Panc1 (cell line): ENCODE measurements around the gene EVI5. TPM values are rescaled to one million over a fixed set of nuclear protein-coding genes. Genes with fewer than 3 reads are reported as not detected.
"Not testable (repeated sequence)": the region's sequence is repeated elsewhere in the genome, so short reads cannot be mapped to it uniquely, and the experiment has no call there.

Experiments used
- ATAC-seq: fragments of 200-7000 bp; cut with Tn5 transposase; 2 replicates; pipeline ENCODE4 v1.9.1; 2020; ENCODE audit warnings: mild to moderate bottlenecking, moderate library complexity
- BruUV-seq: library from RNA; stranded (reverse); fragments of 400-500 nt; replicated peaks from 2 replicates; lab custom pipeline; 2021; lab: Mats Ljungman, UMichigan
- CTCF ChIA-PET: fragments of 300-600 bp; sonication (Branson Sonifier 250); formaldehyde crosslinking; loops from one replicate; lab custom pipeline; 2022; ENCODE audit warnings: antibody characterized with exemption; lab: Charles Lee
- POLR2A ChIA-PET: fragments of 300-600 bp; sonication (Branson Sonifier 250); formaldehyde crosslinking; loops from one replicate; lab custom pipeline; 2022; ENCODE audit warnings: antibody characterized with exemption; lab: Charles Lee
- DNase-seq: peaks from one replicate; pipeline ENCODE4 v3.0.0-alpha.2; 2010; ENCODE audit warnings: low read depth, low spot score
- H3K27ac ChIP-seq: 2 replicates; pipeline ENCODE4 v1.5.1; 2011; ENCODE audit warnings: mild to moderate bottlenecking, low read length, inconsistent platforms
- H3K27me3 ChIP-seq: fragments of 200-500 bp; sonication (Bioruptor generic); 2 replicates; pipeline ENCODE4 v1.6.0; 2014; ENCODE audit warnings: low read length, inconsistent platforms; ENCODE audit not compliant: control insufficient read depth, insufficient read depth
- H3K36me3 ChIP-seq: fragments of 200-500 bp; sonication (Bioruptor generic); 2 replicates; pipeline ENCODE4 v1.5.1; 2014; ENCODE audit warnings: inconsistent platforms, mild to moderate bottlenecking, low read length, moderate library complexity; ENCODE audit not compliant: control insufficient read depth, insufficient read depth
- H3K4me1 ChIP-seq: 2 replicates; pipeline ENCODE4 v1.5.1; 2011; ENCODE audit warnings: inconsistent platforms, mild to moderate bottlenecking, low read length, moderate library complexity; ENCODE audit not compliant: control insufficient read depth, insufficient read depth
- H3K4me3 ChIP-seq, 2 experiments: 2 replicates each; pipeline ENCODE4 v1.5.1; 2011 to 2012; ENCODE audit warnings: low read depth in 2 of 2, low read length in 2 of 2, mild to moderate bottlenecking in 2 of 2, inconsistent platforms in 1 of 2, moderate library complexity in 1 of 2
- H3K9me3 ChIP-seq: fragments of 200-500 bp; sonication (Bioruptor generic); 2 replicates; pipeline ENCODE4 v1.5.1; 2014; ENCODE audit warnings: low read depth, mild to moderate bottlenecking, inconsistent platforms, low read length, moderate library complexity; ENCODE audit not compliant: control insufficient read depth, insufficient read depth
- POLR2AphosphoS5 ChIP-seq: IDR thresholded peaks from 2 replicates; pipeline ENCODE4 v1.6.1; 2012; ENCODE audit warnings: mild to moderate bottlenecking, low read depth, low read length, moderate library complexity
- SIN3A ChIP-seq: IDR thresholded peaks from 2 replicates; pipeline ENCODE4 v1.6.1; 2012; ENCODE audit warnings: low read depth, mild to moderate bottlenecking, low read length, moderate library complexity, borderline replicate concordance; ENCODE audit not compliant: insufficient read depth
- TCF7L2 ChIP-seq: IDR thresholded peaks from 2 replicates; pipeline ENCODE4 v1.6.1; 2011; ENCODE audit warnings: mild to moderate bottlenecking, low read depth, low read length, inconsistent platforms
- in situ Hi-C: cut with HindIII; loops from 2 replicates; pipeline ENCODE4 v1.10.0; 2016; ENCODE audit warnings: low sequenced_read_pairs, low pct_unique_long_range_greater_than_20kb
- intact Hi-C: fragments of 100-400 bp; cut with micrococcal nuclease; formaldehyde crosslinking; loops from one replicate; pipeline ENCODE4 v1.10.0; 2022; ENCODE audit not compliant: unreplicated experiment
- total RNA-seq: library from RNA; stranded (reverse); gene quantifications from one replicate; pipeline ENCODE4 v1.2.1, GENCODE V29; 2021; ENCODE audit not compliant: unreplicated experiment
- TF ChIP-seq, protein P1 (sequence below): fragments of 450-650 bp; IDR thresholded peaks from 2 replicates; pipeline ENCODE4 v1.5.1; 2017; ENCODE audit warnings: mild to moderate bottlenecking
- TF ChIP-seq, protein P2 (sequence below), 2 experiments: IDR thresholded peaks; 2 replicates each; pipeline ENCODE4 v1.6.1; 2011 to 2012; ENCODE audit warnings: low read depth in 2 of 2, control low read depth in 1 of 2, low read length in 1 of 2, mild to moderate bottlenecking in 1 of 2, moderate library complexity in 1 of 2; ENCODE audit not compliant: insufficient read depth in 1 of 2

Gene EVI5
- total RNA-seq, 1 experiment from 2014 or later = 21.2 TPM

DNA sequence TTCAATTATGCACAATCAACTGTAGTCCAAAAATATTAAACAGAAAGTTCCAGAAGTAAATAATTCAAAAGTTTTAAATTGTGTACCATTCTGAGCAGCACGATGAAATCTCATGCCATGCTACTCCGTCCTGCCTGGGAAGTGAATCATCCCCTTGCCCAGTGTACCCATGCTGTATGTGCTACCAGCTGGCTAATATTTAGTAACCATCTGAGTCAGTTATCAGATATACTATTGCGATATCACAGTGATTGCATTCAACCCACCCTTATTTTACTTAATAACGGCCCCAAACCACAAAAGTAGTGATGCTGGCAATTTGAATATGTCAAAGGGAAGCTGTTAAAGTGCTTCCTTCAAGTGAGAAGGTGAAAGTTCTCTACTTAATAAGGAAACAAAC, 56.2 kb downstream of the EVI5 start:
- no peak overlapping the region for H3K27ac ChIP-seq
- no peaks in the 10 kb centered on the region for H3K9me3 ChIP-seq
- intact Hi-C loops (no loop called here), in situ Hi-C loops (no loop called here)
- H3K27me3 ChIP-seq = no peaks in the 10 kb centered on the region
- ChIA-PET POLR2A (no interaction called here), CTCF (no interaction called here)
- ATAC-seq = no peak
- DNase-seq = no peak
- no TSS peak for BruUV-seq
- no peaks in the 10 kb centered on the region for H3K4me1 ChIP-seq
- H3K4me3 ChIP-seq = no peak overlapping the region
- H3K36me3 ChIP-seq = no peaks in the 10 kb centered on the region
- TF ChIP-seq, protein P1, sequence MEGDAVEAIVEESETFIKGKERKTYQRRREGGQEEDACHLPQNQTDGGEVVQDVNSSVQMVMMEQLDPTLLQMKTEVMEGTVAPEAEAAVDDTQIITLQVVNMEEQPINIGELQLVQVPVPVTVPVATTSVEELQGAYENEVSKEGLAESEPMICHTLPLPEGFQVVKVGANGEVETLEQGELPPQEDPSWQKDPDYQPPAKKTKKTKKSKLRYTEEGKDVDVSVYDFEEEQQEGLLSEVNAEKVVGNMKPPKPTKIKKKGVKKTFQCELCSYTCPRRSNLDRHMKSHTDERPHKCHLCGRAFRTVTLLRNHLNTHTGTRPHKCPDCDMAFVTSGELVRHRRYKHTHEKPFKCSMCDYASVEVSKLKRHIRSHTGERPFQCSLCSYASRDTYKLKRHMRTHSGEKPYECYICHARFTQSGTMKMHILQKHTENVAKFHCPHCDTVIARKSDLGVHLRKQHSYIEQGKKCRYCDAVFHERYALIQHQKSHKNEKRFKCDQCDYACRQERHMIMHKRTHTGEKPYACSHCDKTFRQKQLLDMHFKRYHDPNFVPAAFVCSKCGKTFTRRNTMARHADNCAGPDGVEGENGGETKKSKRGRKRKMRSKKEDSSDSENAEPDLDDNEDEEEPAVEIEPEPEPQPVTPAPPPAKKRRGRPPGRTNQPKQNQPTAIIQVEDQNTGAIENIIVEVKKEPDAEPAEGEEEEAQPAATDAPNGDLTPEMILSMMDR = no peak
- no peak for TF ChIP-seq TCF7L2
- TF ChIP-seq POLR2AphosphoS5 = no peak
- no peak for TF ChIP-seq SIN3A
- TF ChIP-seq, protein P2, sequence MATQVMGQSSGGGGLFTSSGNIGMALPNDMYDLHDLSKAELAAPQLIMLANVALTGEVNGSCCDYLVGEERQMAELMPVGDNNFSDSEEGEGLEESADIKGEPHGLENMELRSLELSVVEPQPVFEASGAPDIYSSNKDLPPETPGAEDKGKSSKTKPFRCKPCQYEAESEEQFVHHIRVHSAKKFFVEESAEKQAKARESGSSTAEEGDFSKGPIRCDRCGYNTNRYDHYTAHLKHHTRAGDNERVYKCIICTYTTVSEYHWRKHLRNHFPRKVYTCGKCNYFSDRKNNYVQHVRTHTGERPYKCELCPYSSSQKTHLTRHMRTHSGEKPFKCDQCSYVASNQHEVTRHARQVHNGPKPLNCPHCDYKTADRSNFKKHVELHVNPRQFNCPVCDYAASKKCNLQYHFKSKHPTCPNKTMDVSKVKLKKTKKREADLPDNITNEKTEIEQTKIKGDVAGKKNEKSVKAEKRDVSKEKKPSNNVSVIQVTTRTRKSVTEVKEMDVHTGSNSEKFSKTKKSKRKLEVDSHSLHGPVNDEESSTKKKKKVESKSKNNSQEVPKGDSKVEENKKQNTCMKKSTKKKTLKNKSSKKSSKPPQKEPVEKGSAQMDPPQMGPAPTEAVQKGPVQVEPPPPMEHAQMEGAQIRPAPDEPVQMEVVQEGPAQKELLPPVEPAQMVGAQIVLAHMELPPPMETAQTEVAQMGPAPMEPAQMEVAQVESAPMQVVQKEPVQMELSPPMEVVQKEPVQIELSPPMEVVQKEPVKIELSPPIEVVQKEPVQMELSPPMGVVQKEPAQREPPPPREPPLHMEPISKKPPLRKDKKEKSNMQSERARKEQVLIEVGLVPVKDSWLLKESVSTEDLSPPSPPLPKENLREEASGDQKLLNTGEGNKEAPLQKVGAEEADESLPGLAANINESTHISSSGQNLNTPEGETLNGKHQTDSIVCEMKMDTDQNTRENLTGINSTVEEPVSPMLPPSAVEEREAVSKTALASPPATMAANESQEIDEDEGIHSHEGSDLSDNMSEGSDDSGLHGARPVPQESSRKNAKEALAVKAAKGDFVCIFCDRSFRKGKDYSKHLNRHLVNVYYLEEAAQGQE (IDR thresholded peaks at IDR 0.05; ENCODE audit: insufficient read depth in 1 of 2, low read depth in 2 of 2, low read length in 1 of 2) = no peak

DNA sequence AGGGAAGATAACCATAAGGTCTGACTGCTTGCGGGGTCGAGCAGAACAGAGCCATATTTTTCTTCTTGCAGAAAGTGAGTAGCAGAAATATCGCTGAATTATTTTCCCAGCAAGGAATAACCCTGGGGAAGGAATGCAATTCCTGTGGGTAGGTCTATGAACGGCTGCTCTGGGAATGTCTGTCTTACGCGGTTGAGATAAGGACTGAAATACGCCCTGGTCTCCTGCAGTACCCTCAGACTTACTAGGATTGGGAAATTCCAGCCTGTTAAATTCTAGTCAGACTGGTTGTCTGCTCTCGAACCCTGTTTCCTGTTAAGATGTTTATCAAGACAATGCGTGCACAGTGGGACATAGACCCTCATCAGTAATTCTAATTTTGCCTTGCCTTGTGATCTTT, 61.2 kb downstream of the EVI5 start:
- ATAC-seq, CTCF ChIA-PET, BruUV-seq, H3K36me3 ChIP-seq, in situ Hi-C loops, intact Hi-C loops, H3K4me3 ChIP-seq, H3K4me1 ChIP-seq, H3K9me3 ChIP-seq, H3K27ac ChIP-seq, H3K27me3 ChIP-seq, POLR2A ChIA-PET, DNase-seq: not testable (repeated sequence)

GRCh38 chr1:92721886-92722285, 63.0 kb downstream of the EVI5 start:
- ATAC-seq (no peak), DNase-seq (no peak)
- Histone ChIP-seq H3K9me3 (no peaks in the 10 kb centered on the region), H3K4me3 (no peak overlapping the region), H3K36me3 (no peaks in the 10 kb centered on the region), H3K27me3 (no peaks in the 10 kb centered on the region), H3K4me1 (no peaks in the 10 kb centered on the region), H3K27ac (no peak overlapping the region)
- TF ChIP-seq, protein P1 = no peak
- TF ChIP-seq SIN3A = no peak
- no peak for TF ChIP-seq TCF7L2
- TF ChIP-seq POLR2AphosphoS5 = no peak
- TF ChIP-seq, protein P2 (IDR thresholded peaks at IDR 0.05; ENCODE audit: insufficient read depth in 1 of 2, low read depth in 2 of 2, low read length in 1 of 2) = no peak
- no TSS peak for BruUV-seq
- ChIA-PET POLR2A (no interaction called here), CTCF (no interaction called here)
- in situ Hi-C loops (no loop called here), intact Hi-C loops (no loop called here)

- BruUV-seq, ATAC-seq, CTCF ChIA-PET, intact Hi-C loops, H3K27me3 ChIP-seq, DNase-seq, H3K27ac ChIP-seq, POLR2A ChIA-PET, H3K4me1 ChIP-seq, H3K4me3 ChIP-seq, in situ Hi-C loops, H3K9me3 ChIP-seq, H3K36me3 ChIP-seq: not testable (repeated sequence)
These were observed 63.8 kb downstream of the EVI5 start for GRCh38 chr1:92721157-92721556.
